ENCODE results near the gene KLHL29. TPM values are rescaled to one million over a fixed set of nuclear protein-coding genes. Genes with fewer than 3 reads are reported as not detected.

KLHL29 gene
- total and polyA plus RNA-seq, 4 experiments from 2014 or later = 0.24 to 2.4 (median 1.9) TPM; not detected in 1

- H3K27ac Mint-ChIP-seq = no peak overlapping the region
- no peak overlapping the region for H3K4me3 ChIP-seq (ENCODE audit: low read length in 2 of 2)
- DNase-seq = no peak
- ChIA-PET POLR2A (ENCODE audit: partially characterized antibody) (no interaction called here), CTCF (ENCODE audit: partially characterized antibody) (no interaction called here)
- H3K4me3 Mint-ChIP-seq = no peak overlapping the region
- no peaks in the 10 kb centered on the region for H3K4me1 ChIP-seq (ENCODE audit: insufficient read depth, low read length)
- no peaks in the 10 kb centered on the region for H3K4me1 Mint-ChIP-seq
- intact Hi-C loops (cut with micrococcal nuclease) = no loop called here
- H3K27ac ChIP-seq (ENCODE audit: low read depth, low read length) = no peak overlapping the region
- H3K9me3 Mint-ChIP-seq = no peaks in the 10 kb centered on the region
- H3K27me3 ChIP-seq (ENCODE audit: insufficient read depth, low read length) = no peaks in the 10 kb centered on the region
- H3K36me3 ChIP-seq (ENCODE audit: insufficient read depth, low read length) = no peaks in the 10 kb centered on the region
- H3K27me3 Mint-ChIP-seq = peaks cover 26% of the 10 kb centered on the region in 2 donors
- H3K36me3 Mint-ChIP-seq = no peaks in the 10 kb centered on the region
- no peaks in the 10 kb centered on the region for H3K9me3 ChIP-seq (ENCODE audit: control insufficient read depth in 1 of 2, low read length in 2 of 2)
These were observed 25.1 kb upstream of the KLHL29 start for GRCh38 chr2:23359631-23360567.

GRCh38 chr2:23360571-23361125, 24.3 kb upstream of the KLHL29 start:
- no peak for DNase-seq
- Histone ChIP-seq H3K4me1 (ENCODE audit: insufficient read depth, low read length) (no peaks in the 10 kb centered on the region), H3K27ac (ENCODE audit: low read depth, low read length) (no peak overlapping the region), H3K4me3 (ENCODE audit: low read length in 2 of 2) (no peak overlapping the region), H3K9me3 (ENCODE audit: control insufficient read depth in 1 of 2, low read length in 2 of 2) (no peaks in the 10 kb centered on the region), H3K27me3 (ENCODE audit: insufficient read depth, low read length) (no peaks in the 10 kb centered on the region), H3K36me3 (ENCODE audit: insufficient read depth, low read length) (no peaks in the 10 kb centered on the region)
- ChIA-PET CTCF (ENCODE audit: partially characterized antibody) (no interaction called here), POLR2A (ENCODE audit: partially characterized antibody) (no interaction called here)
- H3K9me3 Mint-ChIP-seq = peaks cover 0 to 4% (median 0%) of the 10 kb centered on the region in 8 donors
- no peak overlapping the region for H3K4me3 Mint-ChIP-seq
- H3K27ac Mint-ChIP-seq = no peak overlapping the region
- intact Hi-C loops (cut with micrococcal nuclease) = no loop called here
- no peaks in the 10 kb centered on the region for H3K4me1 Mint-ChIP-seq
- no peaks in the 10 kb centered on the region for H3K36me3 Mint-ChIP-seq
- peaks cover 22 to 25% of the 10 kb centered on the region in 2 donors for H3K27me3 Mint-ChIP-seq

GRCh38 chr2:23361152-23361551, 23.8 kb upstream of the KLHL29 start:
- Histone ChIP-seq H3K27me3 (ENCODE audit: insufficient read depth, low read length) (no peaks in the 10 kb centered on the region), H3K4me3 (ENCODE audit: low read length in 2 of 2) (no peak overlapping the region), H3K9me3 (ENCODE audit: control insufficient read depth in 1 of 2, low read length in 2 of 2) (no peaks in the 10 kb centered on the region), H3K27ac (ENCODE audit: low read depth, low read length) (no peak overlapping the region), H3K4me1 (ENCODE audit: insufficient read depth, low read length) (no peaks in the 10 kb centered on the region), H3K36me3 (ENCODE audit: insufficient read depth, low read length) (no peaks in the 10 kb centered on the region)
- Mint-ChIP-seq H3K4me3 (no peak overlapping the region), H3K36me3 (no peaks in the 10 kb centered on the region), H3K27me3 (peaks cover 22 to 26% of the 10 kb centered on the region in 2 donors), H3K9me3 (peaks cover 0 to 5% (median 0%) of the 10 kb centered on the region in 8 donors), H3K4me1 (no peaks in the 10 kb centered on the region), H3K27ac (no peak overlapping the region)
- ChIA-PET POLR2A (ENCODE audit: partially characterized antibody) (no interaction called here), CTCF (ENCODE audit: partially characterized antibody) (interaction anchor here (1.2 kb wide), 1 partner anchor 10 kb away, joined by 4 read pairs; no protein-coding TSS in a partner anchor)
- intact Hi-C loops (cut with micrococcal nuclease) = no loop called here
- DNase-seq = no peak

GRCh38 chr2:23363268-23363667, 21.7 kb upstream of the KLHL29 start:
- Mint-ChIP-seq H3K27ac (no peak overlapping the region), H3K4me3 (no peak overlapping the region), H3K9me3 (peaks cover 0 to 8% (median 0%) of the 10 kb centered on the region in 8 donors), H3K27me3 (peaks cover 26 to 32% of the 10 kb centered on the region in 2 donors), H3K4me1 (peaks cover 0 to 3% (median 0%) of the 10 kb centered on the region in 4 donors), H3K36me3 (no peaks in the 10 kb centered on the region)
- DNase-seq = no peak
- intact Hi-C loops (cut with micrococcal nuclease) = no loop called here
- Histone ChIP-seq H3K27me3 (ENCODE audit: insufficient read depth, low read length) (no peaks in the 10 kb centered on the region), H3K9me3 (ENCODE audit: control insufficient read depth in 1 of 2, low read length in 2 of 2) (no peaks in the 10 kb centered on the region), H3K27ac (ENCODE audit: low read depth, low read length) (no peak overlapping the region), H3K36me3 (ENCODE audit: insufficient read depth, low read length) (no peaks in the 10 kb centered on the region), H3K4me3 (ENCODE audit: low read length in 2 of 2) (no peak overlapping the region), H3K4me1 (ENCODE audit: insufficient read depth, low read length) (no peaks in the 10 kb centered on the region)
- ChIA-PET POLR2A (ENCODE audit: partially characterized antibody) (no interaction called here), CTCF (ENCODE audit: partially characterized antibody) (interaction anchor here (1.1 kb wide), 1 partner anchor 9 kb away, joined by 3 read pairs; no protein-coding TSS in a partner anchor)

- peaks cover 0 to 8% (median 0%) of the 10 kb centered on the region in 8 donors for H3K9me3 Mint-ChIP-seq
- no peak overlapping the region for H3K4me3 Mint-ChIP-seq
- no peaks in the 10 kb centered on the region for H3K36me3 Mint-ChIP-seq
- peaks cover 0 to 3% (median 0%) of the 10 kb centered on the region in 4 donors for H3K4me1 Mint-ChIP-seq
- Histone ChIP-seq H3K36me3 (ENCODE audit: insufficient read depth, low read length) (no peaks in the 10 kb centered on the region), H3K4me1 (ENCODE audit: insufficient read depth, low read length) (no peaks in the 10 kb centered on the region), H3K27me3 (ENCODE audit: insufficient read depth, low read length) (no peaks in the 10 kb centered on the region), H3K27ac (ENCODE audit: low read depth, low read length) (no peak overlapping the region), H3K9me3 (ENCODE audit: control insufficient read depth in 1 of 2, low read length in 2 of 2) (no peaks in the 10 kb centered on the region), H3K4me3 (ENCODE audit: low read length in 2 of 2) (no peak overlapping the region)
- POLR2A ChIA-PET (ENCODE audit: partially characterized antibody) = no interaction called here
- DNase-seq = no peak
- CTCF ChIA-PET (ENCODE audit: partially characterized antibody) = interaction anchor here (1.1 kb wide), 1 partner anchor 10 kb away, joined by 3 read pairs; no protein-coding TSS in a partner anchor
- H3K27me3 Mint-ChIP-seq = peaks cover 26 to 32% of the 10 kb centered on the region in 2 donors
- no peak overlapping the region for H3K27ac Mint-ChIP-seq
- intact Hi-C loops (cut with micrococcal nuclease) = no loop called here
These were observed 21.1 kb upstream of the KLHL29 start for GRCh38 chr2:23363831-23364230.

GRCh38 chr2:23366720-23367119, 18.3 kb upstream of the KLHL29 start:
- H3K27me3 Mint-ChIP-seq = peaks cover 20 to 27% of the 10 kb centered on the region in 2 donors
- H3K4me3 Mint-ChIP-seq = no peak overlapping the region
- Histone ChIP-seq H3K4me3 (ENCODE audit: low read length in 2 of 2) (no peak overlapping the region), H3K9me3 (ENCODE audit: control insufficient read depth in 1 of 2, low read length in 2 of 2) (no peaks in the 10 kb centered on the region), H3K27me3 (ENCODE audit: insufficient read depth, low read length) (no peaks in the 10 kb centered on the region), H3K36me3 (ENCODE audit: insufficient read depth, low read length) (no peaks in the 10 kb centered on the region), H3K27ac (ENCODE audit: low read depth, low read length) (no peak overlapping the region), H3K4me1 (ENCODE audit: insufficient read depth, low read length) (no peaks in the 10 kb centered on the region)
- DNase-seq = no peak
- peaks cover 0 to 8% (median 0%) of the 10 kb centered on the region in 8 donors for H3K9me3 Mint-ChIP-seq
- ChIA-PET POLR2A (ENCODE audit: partially characterized antibody) (no interaction called here), CTCF (ENCODE audit: partially characterized antibody) (interaction anchor here (1.7 kb wide), 1 partner anchor 15 kb away, joined by 3 read pairs; no protein-coding TSS in a partner anchor)
- no peaks in the 10 kb centered on the region for H3K36me3 Mint-ChIP-seq
- peaks cover 0 to 3% (median 0%) of the 10 kb centered on the region in 4 donors for H3K4me1 Mint-ChIP-seq
- no peak overlapping the region for H3K27ac Mint-ChIP-seq
- intact Hi-C loops (cut with micrococcal nuclease) = no loop called here

- no peak for DNase-seq
- Mint-ChIP-seq H3K36me3 (no peaks in the 10 kb centered on the region), H3K9me3 (peaks cover 0 to 8% (median 0%) of the 10 kb centered on the region in 8 donors), H3K4me1 (peaks cover 0 to 3% (median 0%) of the 10 kb centered on the region in 4 donors), H3K27me3 (peaks cover 15 to 22% of the 10 kb centered on the region in 2 donors), H3K4me3 (no peak overlapping the region), H3K27ac (no peak overlapping the region)
- intact Hi-C loops (cut with micrococcal nuclease) = no loop called here
- Histone ChIP-seq H3K4me3 (ENCODE audit: low read length in 2 of 2) (no peak overlapping the region), H3K9me3 (ENCODE audit: control insufficient read depth in 1 of 2, low read length in 2 of 2) (no peaks in the 10 kb centered on the region), H3K27ac (ENCODE audit: low read depth, low read length) (no peak overlapping the region), H3K36me3 (ENCODE audit: insufficient read depth, low read length) (no peaks in the 10 kb centered on the region), H3K27me3 (ENCODE audit: insufficient read depth, low read length) (no peaks in the 10 kb centered on the region), H3K4me1 (ENCODE audit: insufficient read depth, low read length) (no peaks in the 10 kb centered on the region)
- POLR2A ChIA-PET (ENCODE audit: partially characterized antibody) = no interaction called here
- CTCF ChIA-PET (ENCODE audit: partially characterized antibody) = no interaction called here
These were observed 17.2 kb upstream of the KLHL29 start for GRCh38 chr2:23367760-23368159.

Measured in CD4-positive, alpha-beta memory T cell (primary cell).